ENCODE data around the gene PHYH.

Gene PHYH

GRCh38 chr10:13340626-13341376 is 40.9 kb upstream of the PHYH start:
- Histone ChIP-seq H3K36me3 (replicated peaks) (peaks cover 6% of the 10 kb centered on the region), H3K4me3 (ENCODE audit: low read depth, low read length) (no peak overlapping the region), H3K27me3 (replicated peaks) (no peaks in the 10 kb centered on the region), H3K27ac (no peak overlapping the region)
- TF ChIP-seq CTCF (IDR thresholded peaks at IDR 0.05; ENCODE audit: low read depth, low read length, missing control alignments): no peak
- no peak for DNase-seq
- in situ Hi-C loops (cut with HindIII; ENCODE audit: low pct_ligation_motif_present, low sequenced_read_pairs): no loop called here

- no peak for DNase-seq
- H3K4me3 ChIP-seq (ENCODE audit: low read depth, low read length): no peak overlapping the region
- no peaks in the 10 kb centered on the region for H3K27me3 ChIP-seq (replicated peaks)
- in situ Hi-C loops (cut with HindIII; ENCODE audit: low pct_ligation_motif_present, low sequenced_read_pairs): no loop called here
- H3K36me3 ChIP-seq (replicated peaks): peaks cover 6% of the 10 kb centered on the region
- H3K27ac ChIP-seq: no peak overlapping the region
- no peak for TF ChIP-seq CTCF (IDR thresholded peaks at IDR 0.05; ENCODE audit: low read depth, low read length, missing control alignments)
Observed at GRCh38 chr10:13340068-13340467, 40.2 kb upstream of the PHYH start.

- no peak overlapping the region for H3K27ac ChIP-seq
- H3K36me3 ChIP-seq (replicated peaks): peaks cover 14% of the 10 kb centered on the region
- TF ChIP-seq CTCF (IDR thresholded peaks at IDR 0.05; ENCODE audit: low read depth, low read length, missing control alignments): no peak
- no peak overlapping the region for H3K4me3 ChIP-seq (ENCODE audit: low read depth, low read length)
- in situ Hi-C loops (cut with HindIII; ENCODE audit: low pct_ligation_motif_present, low sequenced_read_pairs): no loop called here
- DNase-seq: no peak
- no peaks in the 10 kb centered on the region for H3K27me3 ChIP-seq (replicated peaks)
Observed at GRCh38 chr10:13338390-13339110, 38.7 kb upstream of the PHYH start.

GRCh38 chr10:13337827-13338196 is 37.9 kb upstream of the PHYH start:
- no peak for DNase-seq
- no peak for TF ChIP-seq CTCF (IDR thresholded peaks at IDR 0.05; ENCODE audit: low read depth, low read length, missing control alignments)
- H3K27ac ChIP-seq: no peak overlapping the region
- H3K36me3 ChIP-seq (replicated peaks): peaks cover 19% of the 10 kb centered on the region
- no peak overlapping the region for H3K4me3 ChIP-seq (ENCODE audit: low read depth, low read length)
- H3K27me3 ChIP-seq (replicated peaks): no peaks in the 10 kb centered on the region
- in situ Hi-C loops (cut with HindIII; ENCODE audit: low pct_ligation_motif_present, low sequenced_read_pairs): no loop called here

GRCh38 chr10:13337128-13337826 is 37.4 kb upstream of the PHYH start:
- Histone ChIP-seq H3K27me3 (replicated peaks) (no peaks in the 10 kb centered on the region), H3K27ac (no peak overlapping the region), H3K36me3 (replicated peaks) (peaks cover 19% of the 10 kb centered on the region), H3K4me3 (ENCODE audit: low read depth, low read length) (no peak overlapping the region)
- DNase-seq: no peak
- in situ Hi-C loops (cut with HindIII; ENCODE audit: low pct_ligation_motif_present, low sequenced_read_pairs): no loop called here
- TF ChIP-seq CTCF (IDR thresholded peaks at IDR 0.05; ENCODE audit: low read depth, low read length, missing control alignments): no peak

Data from brain microvascular endothelial cell (primary cell).